Prostate gland (tissue), 2 donors: ENCODE results near the gene TM9SF1. TPM values are rescaled to one million over a fixed set of nuclear protein-coding genes. Genes with fewer than 3 reads are reported as not detected.

Source experiments
- DNase-seq: peaks from one replicate; pipeline ENCODE4 v3.0.0-alpha.2; 2019; ENCODE audit warnings: low spot score
- H3K27ac ChIP-seq, 2 donors: fragments of 200-600 bp; sonication (generic); 2 replicates each; pipeline ENCODE4 v1.5.1; 2017 to 2019
- H3K27me3 ChIP-seq: fragments of 200-600 bp; sonication (generic); replicated peaks from 2 replicates; pipeline ENCODE4 v1.5.1; 2019; ENCODE audit not compliant: insufficient read depth
- H3K36me3 ChIP-seq, 2 donors: fragments of 200-600 bp; sonication (generic); 1 replicate in 1 of 2; 2 replicates in 1 of 2; pipeline versions ENCODE4 v1.5.1 to v1.8.1; 2017 to 2019
- H3K4me1 ChIP-seq: fragments of 200-600 bp; sonication (generic); replicated peaks from 2 replicates; pipeline ENCODE4 v1.5.1; 2019
- H3K4me3 ChIP-seq, 2 donors: fragments of 200-600 bp; sonication (generic); 2 replicates each; pipeline ENCODE4 v1.5.1; 2017 to 2019
- H3K9me3 ChIP-seq: fragments of 200-600 bp; sonication (generic); 2 replicates; pipeline ENCODE4 v1.5.1; 2017
- POLR2A ChIP-seq: fragments of 450-650 bp; IDR thresholded peaks from one replicate; pipeline ENCODE4 v1.6.1; 2016; ENCODE audit warnings: antibody characterized with exemption, mild to moderate bottlenecking
- POLR2AphosphoS5 ChIP-seq: sonication (generic); formaldehyde crosslinking; IDR thresholded peaks from one replicate; pipeline ENCODE4 v1.6.1; 2017; ENCODE audit warnings: antibody characterized with exemption
- WGBS: methylation state at CpG from one replicate; pipeline ENCODE4 v1.1.5; 2018; 5-methylcytosine and 5-hydroxymethylcytosine counted together
- intact Hi-C: fragments of 100-400 bp; cut with DNase I; formaldehyde crosslinking; loops from one replicate; pipeline ENCODE4 v1.14.2; 2022
- total RNA-seq, 2 donors: library from RNA; depleted of rRNA; stranded (reverse); fragments of >200 nt; gene quantifications; one replicate each; pipeline ENCODE4 v1.1.0, GENCODE V29; 2016
- TF ChIP-seq, protein P1 (sequence below), 4 experiments: fragments of 200-600 bp in 2 of 4; fragments of 450-650 bp in 2 of 4; sonication (generic) in 2 of 4; IDR thresholded peaks; 1 replicate in 3 of 4; 2 replicates in 1 of 4; pipeline ENCODE4 v1.5.1; 2016 to 2019; ENCODE audit warnings: antibody characterized with exemption in 4 of 4, mild to moderate bottlenecking in 2 of 4, moderate library complexity in 2 of 4

The TM9SF1 gene
- total RNA-seq, 2 donors from 2014 or later: 68.9 to 113 TPM

DNA sequence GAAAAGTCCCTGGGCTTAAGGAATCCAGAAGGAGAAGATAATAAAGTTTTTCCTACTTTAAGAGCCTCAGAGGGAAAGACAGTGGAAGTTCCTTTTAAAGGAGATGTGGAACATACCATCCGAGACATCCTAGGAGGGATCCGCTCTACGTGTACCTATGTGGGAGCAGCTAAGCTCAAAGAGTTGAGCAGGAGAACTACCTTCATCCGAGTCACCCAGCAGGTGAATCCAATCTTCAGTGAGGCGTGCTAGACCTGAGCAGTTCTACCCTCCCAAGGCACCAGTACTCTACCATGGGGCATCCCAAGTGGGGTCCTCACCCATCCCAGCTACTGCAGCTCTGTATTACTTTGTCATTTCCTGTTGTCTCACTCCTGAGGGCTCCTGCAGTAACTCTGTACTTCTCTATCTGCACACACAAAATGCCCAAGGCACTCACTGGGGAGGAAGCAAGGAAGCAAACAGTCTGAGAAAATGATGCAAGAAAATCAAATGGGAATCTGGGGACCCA is 43.3 kb upstream of the TM9SF1 start:
- WGBS: 90% methylated on average over 5 of the region's 5 CpGs
- TF ChIP-seq, protein P1, sequence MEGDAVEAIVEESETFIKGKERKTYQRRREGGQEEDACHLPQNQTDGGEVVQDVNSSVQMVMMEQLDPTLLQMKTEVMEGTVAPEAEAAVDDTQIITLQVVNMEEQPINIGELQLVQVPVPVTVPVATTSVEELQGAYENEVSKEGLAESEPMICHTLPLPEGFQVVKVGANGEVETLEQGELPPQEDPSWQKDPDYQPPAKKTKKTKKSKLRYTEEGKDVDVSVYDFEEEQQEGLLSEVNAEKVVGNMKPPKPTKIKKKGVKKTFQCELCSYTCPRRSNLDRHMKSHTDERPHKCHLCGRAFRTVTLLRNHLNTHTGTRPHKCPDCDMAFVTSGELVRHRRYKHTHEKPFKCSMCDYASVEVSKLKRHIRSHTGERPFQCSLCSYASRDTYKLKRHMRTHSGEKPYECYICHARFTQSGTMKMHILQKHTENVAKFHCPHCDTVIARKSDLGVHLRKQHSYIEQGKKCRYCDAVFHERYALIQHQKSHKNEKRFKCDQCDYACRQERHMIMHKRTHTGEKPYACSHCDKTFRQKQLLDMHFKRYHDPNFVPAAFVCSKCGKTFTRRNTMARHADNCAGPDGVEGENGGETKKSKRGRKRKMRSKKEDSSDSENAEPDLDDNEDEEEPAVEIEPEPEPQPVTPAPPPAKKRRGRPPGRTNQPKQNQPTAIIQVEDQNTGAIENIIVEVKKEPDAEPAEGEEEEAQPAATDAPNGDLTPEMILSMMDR (IDR thresholded peaks at IDR 0.05): no peak
- TF ChIP-seq POLR2A (no peak), POLR2AphosphoS5 (no peak)
- H3K4me3 ChIP-seq: no peak overlapping the region
- no peaks in the 10 kb centered on the region for H3K9me3 ChIP-seq
- peaks cover 22% of the 10 kb centered on the region for H3K4me1 ChIP-seq
- peaks cover 3 to 6% of the 10 kb centered on the region in 2 donors for H3K36me3 ChIP-seq
- H3K27ac ChIP-seq: no peak overlapping the region
- DNase-seq: no peak
- intact Hi-C loops: no loop called here
- H3K27me3 ChIP-seq: no peaks in the 10 kb centered on the region

DNA sequence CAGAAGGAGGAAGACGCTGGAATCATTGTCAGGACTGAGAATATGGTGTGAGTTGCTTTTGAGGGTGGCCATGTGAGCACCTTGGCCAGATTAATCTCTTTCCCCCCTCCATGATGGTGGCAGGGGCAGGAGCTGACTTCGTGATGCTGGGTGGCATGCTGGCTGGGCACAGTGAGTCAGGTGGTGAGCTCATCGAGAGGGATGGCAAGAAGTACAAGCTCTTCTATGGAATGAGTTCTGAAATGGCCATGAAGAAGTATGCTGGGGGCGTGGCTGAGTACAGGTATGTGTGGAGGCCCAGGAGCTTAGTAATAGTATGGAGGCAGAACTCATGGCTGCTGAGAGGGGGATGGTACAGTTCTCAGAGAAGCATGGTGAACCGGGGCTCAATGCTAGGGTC is 42.9 kb upstream of the TM9SF1 start:
- intact Hi-C loops: no loop called here
- no peaks in the 10 kb centered on the region for H3K9me3 ChIP-seq
- no peak overlapping the region for H3K4me3 ChIP-seq
- no peak for DNase-seq
- TF ChIP-seq, protein P1 (IDR thresholded peaks at IDR 0.05): no peak
- no peak for TF ChIP-seq POLR2AphosphoS5
- TF ChIP-seq POLR2A: no peak
- peaks cover 26% of the 10 kb centered on the region for H3K4me1 ChIP-seq
- 74% methylated on average over 5 of the region's 5 CpGs for WGBS
- H3K27me3 ChIP-seq: no peaks in the 10 kb centered on the region
- H3K36me3 ChIP-seq: peaks cover 3 to 6% of the 10 kb centered on the region in 2 donors
- H3K27ac ChIP-seq: no peak overlapping the region

DNA sequence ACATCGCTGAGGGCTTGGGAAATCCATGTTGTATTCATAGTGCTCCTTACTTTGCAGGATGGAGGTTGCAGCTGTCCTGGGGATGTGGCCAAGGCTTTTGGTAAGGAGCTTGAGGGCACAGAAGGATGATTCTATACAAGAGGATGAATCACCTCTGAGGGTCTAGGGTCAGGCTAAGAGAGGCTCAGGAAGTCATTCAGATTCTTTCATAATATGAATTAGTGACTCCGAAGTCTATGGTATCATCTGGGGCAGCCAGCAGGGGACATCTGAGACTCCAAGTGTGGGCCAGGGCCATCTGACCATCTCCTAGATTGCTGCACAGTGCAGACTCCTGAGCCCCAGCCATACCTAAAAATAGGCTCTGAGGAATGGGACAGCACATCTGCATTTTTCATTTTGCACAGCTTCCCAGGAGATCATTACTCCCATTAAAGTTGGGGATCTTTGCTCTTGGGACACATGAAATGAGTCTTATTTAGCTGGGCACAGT is 42.3 kb upstream of the TM9SF1 start:
- no peaks in the 10 kb centered on the region for H3K27me3 ChIP-seq
- WGBS: 84% methylated on average over 2 of the region's 2 CpGs
- no peak for TF ChIP-seq POLR2AphosphoS5
- H3K9me3 ChIP-seq: no peaks in the 10 kb centered on the region
- H3K27ac ChIP-seq: no peak overlapping the region
- no peak overlapping the region for H3K4me3 ChIP-seq
- intact Hi-C loops: no loop called here
- H3K36me3 ChIP-seq: peaks cover 3 to 6% of the 10 kb centered on the region in 2 donors
- peaks cover 27% of the 10 kb centered on the region for H3K4me1 ChIP-seq
- no peak for DNase-seq

DNA sequence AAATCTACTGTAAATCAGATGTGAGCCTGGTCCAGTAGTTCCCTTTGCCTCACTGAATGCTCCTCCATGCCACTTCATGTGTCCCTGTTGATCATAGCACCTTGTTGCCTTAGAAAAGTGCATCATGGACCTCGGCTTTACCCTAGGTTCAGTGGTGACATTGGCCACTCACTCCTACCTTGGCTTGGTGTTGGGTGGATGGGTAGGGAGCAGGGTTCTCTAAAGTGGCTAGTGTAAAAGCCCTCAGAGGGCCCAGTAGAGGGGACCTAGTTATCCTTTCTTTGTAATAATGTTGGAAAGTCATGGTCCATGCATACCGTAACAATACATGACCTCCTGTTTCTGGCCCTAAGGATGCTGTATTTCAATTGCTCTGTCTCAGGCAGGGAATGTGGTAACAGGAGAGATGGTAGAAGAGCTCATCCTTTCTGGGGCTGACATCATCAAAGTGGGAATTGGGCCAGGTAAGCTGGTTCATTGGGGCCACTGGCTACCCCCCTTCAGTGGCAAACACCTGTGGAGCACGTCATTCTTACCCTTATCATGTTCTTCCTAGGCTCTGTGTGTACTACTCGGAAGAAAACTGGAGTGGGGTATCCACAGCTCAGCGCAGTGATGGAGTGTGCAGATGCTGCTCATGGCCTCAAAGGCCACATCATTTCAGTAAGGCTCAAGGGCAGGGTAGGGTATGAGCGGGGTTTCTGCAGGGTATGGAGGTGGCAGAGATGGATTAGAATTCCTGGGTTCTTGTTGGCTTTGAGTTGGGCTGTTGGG is 41.6 kb upstream of the TM9SF1 start:
- intact Hi-C loops: no loop called here
- DNase-seq: no peak
- 93% methylated on average over 6 of the region's 6 CpGs for WGBS
- H3K27me3 ChIP-seq: no peaks in the 10 kb centered on the region
- H3K4me1 ChIP-seq: peaks cover 27% of the 10 kb centered on the region
- TF ChIP-seq, protein P1 (IDR thresholded peaks at IDR 0.05): no peak
- no peak for TF ChIP-seq POLR2A
- TF ChIP-seq POLR2AphosphoS5: no peak
- H3K9me3 ChIP-seq: no peaks in the 10 kb centered on the region
- no peak overlapping the region for H3K27ac ChIP-seq
- no peak overlapping the region for H3K4me3 ChIP-seq
- peaks cover 3 to 6% of the 10 kb centered on the region in 2 donors for H3K36me3 ChIP-seq

DNA sequence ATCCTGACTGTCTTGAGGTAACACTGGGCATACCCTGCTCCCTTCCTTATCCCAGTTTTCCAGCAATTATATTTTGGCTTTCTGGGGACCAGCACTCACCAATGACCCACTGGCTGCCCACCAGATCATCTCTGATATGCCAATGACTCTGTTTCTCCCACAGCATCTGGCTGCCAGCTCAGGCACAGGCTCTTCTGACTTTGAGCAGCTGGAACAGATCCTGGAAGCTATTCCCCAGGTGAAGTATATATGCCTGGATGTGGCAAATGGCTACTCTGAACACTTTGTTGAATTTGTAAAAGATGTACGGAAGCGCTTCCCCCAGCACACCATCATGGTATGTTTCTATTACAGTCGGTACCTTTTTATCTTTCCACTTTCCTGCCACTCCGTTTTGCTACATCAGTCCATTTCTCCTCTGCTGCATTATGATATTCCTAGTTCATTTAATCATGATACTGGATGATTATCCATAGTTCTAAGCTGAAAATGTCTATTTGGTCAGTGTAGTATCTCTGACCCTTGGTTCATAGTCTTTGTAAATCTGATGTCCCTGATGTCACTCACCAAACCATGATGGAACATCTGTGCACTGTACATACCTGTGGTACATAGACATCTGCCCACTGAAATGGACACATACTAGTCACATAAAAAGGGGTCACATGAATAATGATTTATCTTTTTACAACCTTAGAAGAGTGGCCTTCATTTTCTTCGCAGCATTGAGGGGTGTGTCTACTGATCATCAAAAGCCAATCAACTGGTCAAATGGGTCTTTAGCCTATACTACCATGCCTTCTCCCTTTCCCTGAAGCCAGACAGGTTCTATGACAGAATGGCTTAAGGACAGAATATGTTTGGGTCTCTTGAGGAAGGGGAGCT is 40.8 kb upstream of the TM9SF1 start:
- Histone ChIP-seq H3K36me3 (peaks cover 3 to 6% of the 10 kb centered on the region in 2 donors), H3K27me3 (no peaks in the 10 kb centered on the region), H3K27ac (no peak overlapping the region), H3K4me1 (peaks cover 21% of the 10 kb centered on the region), H3K9me3 (no peaks in the 10 kb centered on the region), H3K4me3 (no peak overlapping the region)
- WGBS: 92% methylated on average over 5 of the region's 5 CpGs
- intact Hi-C loops: no loop called here
- no peak for DNase-seq
- TF ChIP-seq, protein P1 (IDR thresholded peaks at IDR 0.05): no peak
- no peak for TF ChIP-seq POLR2AphosphoS5
- no peak for TF ChIP-seq POLR2A
